HCT116 (cell line): ENCODE data around the gene ADGRA1.

Source experiments
- CBX3 ChIP-seq: IDR thresholded peaks from 2 replicates; pipeline ENCODE4 v1.6.1; 2012; ENCODE audit warnings: low read depth
- CEBPB ChIP-seq: IDR thresholded peaks from 2 replicates; pipeline ENCODE4 v1.6.1; 2012; ENCODE audit warnings: low read depth
- EGR1 ChIP-seq: IDR thresholded peaks from 2 replicates; pipeline ENCODE4 v1.6.1; 2012; ENCODE audit warnings: low read depth
- EZH2 ChIP-seq: fragments of 200-600 bp; sonication (generic); IDR thresholded peaks from 2 replicates; pipeline ENCODE4 v1.6.1; 2017; ENCODE audit warnings: antibody characterized with exemption, mixed run types
- POLR2A ChIP-seq: IDR thresholded peaks from 2 replicates; pipeline ENCODE4 v1.7.0; 2011; ENCODE audit warnings: borderline replicate concordance; ENCODE audit not compliant: insufficient read depth, insufficient read length; ENCODE audit errors: extremely low read depth
- POLR2AphosphoS5 ChIP-seq: IDR thresholded peaks from 2 replicates; pipeline ENCODE4 v1.6.1; 2011; ENCODE audit warnings: mild to moderate bottlenecking, low read depth, low read length, moderate library complexity
- RAD21 ChIP-seq: IDR thresholded peaks from 2 replicates; pipeline ENCODE4 v1.6.1; 2012; ENCODE audit warnings: low read depth, mild to moderate bottlenecking
- REST ChIP-seq: IDR thresholded peaks from 2 replicates; pipeline ENCODE4 v1.6.1; 2012; ENCODE audit warnings: low read depth
- SIN3A ChIP-seq: IDR thresholded peaks from 2 replicates; pipeline ENCODE4 v1.6.1; 2012; ENCODE audit warnings: low read depth
- SRF ChIP-seq: IDR thresholded peaks from 2 replicates; pipeline ENCODE4 v1.6.1; 2012; ENCODE audit warnings: low read depth
- TCF7L2 ChIP-seq: IDR thresholded peaks from 2 replicates; pipeline ENCODE4 v1.7.0; 2011; ENCODE audit warnings: borderline replicate concordance, inconsistent platforms; ENCODE audit not compliant: insufficient read depth, insufficient read length; ENCODE audit errors: extremely low read depth
- YY1 ChIP-seq: IDR thresholded peaks from 2 replicates; pipeline ENCODE4 v1.6.1; 2011; ENCODE audit warnings: low read length, low read depth, moderate library complexity, mild to moderate bottlenecking; ENCODE audit not compliant: insufficient replicate concordance; ENCODE audit errors: extremely low read depth
- ZNF274 ChIP-seq: fragments of 200-500 bp; sonication (Bioruptor generic); IDR thresholded peaks from 2 replicates; pipeline ENCODE4 v1.6.1; 2014; ENCODE audit warnings: mild to moderate bottlenecking, low read depth, low read length, inconsistent platforms
- TF ChIP-seq, protein P1 (sequence below), 3 experiments: fragments of 200-600 bp in 1 of 3; sonication (generic) in 1 of 3; IDR thresholded peaks in 2 of 3; conservative IDR thresholded peaks in 1 of 3; 2 replicates each; pipeline ENCODE4 v1.5.1; 2012 to 2017; ENCODE audit warnings: low read depth in 2 of 3, low read length in 2 of 3, antibody characterized with exemption in 1 of 3, borderline replicate concordance in 1 of 3, control low read depth in 1 of 3, mild to moderate bottlenecking in 1 of 3, mixed read lengths in 1 of 3, mixed run types in 1 of 3, moderate library complexity in 1 of 3; ENCODE audit not compliant: insufficient read depth in 1 of 3

DNA sequence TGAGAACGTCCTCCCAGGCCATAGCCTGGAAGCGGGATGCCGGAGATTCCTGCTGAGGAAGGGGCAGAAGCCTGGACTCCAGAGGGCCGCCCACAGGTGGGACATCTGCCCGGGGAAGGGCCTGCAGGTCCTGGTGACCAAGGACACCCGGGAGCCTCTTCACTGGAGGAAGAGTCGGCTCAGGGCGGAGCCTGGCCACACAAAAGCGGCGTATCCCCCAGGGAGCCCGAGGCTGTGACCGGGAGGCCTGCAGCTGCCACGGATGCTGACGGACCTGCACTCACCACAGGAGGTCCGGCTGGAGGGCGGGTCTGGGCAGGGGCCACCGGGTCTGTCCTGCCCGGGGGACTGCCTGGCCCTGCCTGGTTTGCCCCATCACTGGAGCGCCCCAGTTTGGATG, 15.5 kb upstream of the ADGRA1 start:
- TF ChIP-seq CBX3 (no peak), RAD21 (no peak), SIN3A (no peak), YY1 (no peak), TCF7L2 (no peak), EZH2 (no peak), POLR2A (no peak), REST (no peak), SRF (no peak), CEBPB (no peak), ZNF274 (no peak), POLR2AphosphoS5 (no peak), EGR1 (no peak)
- TF ChIP-seq, protein P1, sequence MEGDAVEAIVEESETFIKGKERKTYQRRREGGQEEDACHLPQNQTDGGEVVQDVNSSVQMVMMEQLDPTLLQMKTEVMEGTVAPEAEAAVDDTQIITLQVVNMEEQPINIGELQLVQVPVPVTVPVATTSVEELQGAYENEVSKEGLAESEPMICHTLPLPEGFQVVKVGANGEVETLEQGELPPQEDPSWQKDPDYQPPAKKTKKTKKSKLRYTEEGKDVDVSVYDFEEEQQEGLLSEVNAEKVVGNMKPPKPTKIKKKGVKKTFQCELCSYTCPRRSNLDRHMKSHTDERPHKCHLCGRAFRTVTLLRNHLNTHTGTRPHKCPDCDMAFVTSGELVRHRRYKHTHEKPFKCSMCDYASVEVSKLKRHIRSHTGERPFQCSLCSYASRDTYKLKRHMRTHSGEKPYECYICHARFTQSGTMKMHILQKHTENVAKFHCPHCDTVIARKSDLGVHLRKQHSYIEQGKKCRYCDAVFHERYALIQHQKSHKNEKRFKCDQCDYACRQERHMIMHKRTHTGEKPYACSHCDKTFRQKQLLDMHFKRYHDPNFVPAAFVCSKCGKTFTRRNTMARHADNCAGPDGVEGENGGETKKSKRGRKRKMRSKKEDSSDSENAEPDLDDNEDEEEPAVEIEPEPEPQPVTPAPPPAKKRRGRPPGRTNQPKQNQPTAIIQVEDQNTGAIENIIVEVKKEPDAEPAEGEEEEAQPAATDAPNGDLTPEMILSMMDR (IDR thresholded peaks at IDR 0.05 in 2 of 3, conservative IDR thresholded peaks at IDR 0.05 in 1 of 3; ENCODE audit: borderline replicate concordance in 1 of 3, insufficient read depth in 1 of 3, low read depth in 2 of 3, low read length in 2 of 3): no peak
